OCI-LY7 (cell line): ENCODE measurements around the gene C1QA.

Experiments
- CTCF ChIP-seq: fragments of 200-600 bp; sonication (generic); conservative IDR thresholded peaks from 2 replicates; pipeline ENCODE4 v1.5.1; 2014; ENCODE audit warnings: mild to moderate bottlenecking, antibody characterized with exemption, low read length, moderate library complexity, mixed read lengths
- EZH2phosphoT487 ChIP-seq: fragments of 200-600 bp; sonication (generic); IDR thresholded peaks from 2 replicates; pipeline ENCODE4 v1.6.1; 2018; ENCODE audit warnings: low read depth, borderline replicate concordance, mild to moderate bottlenecking, mixed run types, antibody characterized with exemption, low read length, moderate library complexity, mixed read lengths

- TF ChIP-seq EZH2phosphoT487: no peak
- TF ChIP-seq CTCF: no peak
Measured at GRCh38 chr1:22652881-22653316, 16.5 kb downstream of the C1QA start, which contains the start of gene C1QB.
